OCI-LY1 (cell line): ENCODE results near the gene RRAS.

ENCODE experiments used
- EZH2 ChIP-seq: fragments of 200-600 bp; sonication (generic), shearing (Covaris generic); IDR thresholded peaks from 2 replicates; pipeline ENCODE4 v1.8.0; 2017; ENCODE audit warnings: borderline replicate concordance, mixed run types, mild to moderate bottlenecking, antibody characterized with exemption, low read length, moderate library complexity, mixed read lengths
- TF ChIP-seq, protein P1 (sequence below): fragments of 200-600 bp; sonication (generic), shearing (Covaris generic); IDR thresholded peaks from 2 replicates; pipeline ENCODE4 v1.5.1; 2017; ENCODE audit warnings: mild to moderate bottlenecking, antibody characterized with exemption, low read length, moderate library complexity, mixed read lengths

DNA sequence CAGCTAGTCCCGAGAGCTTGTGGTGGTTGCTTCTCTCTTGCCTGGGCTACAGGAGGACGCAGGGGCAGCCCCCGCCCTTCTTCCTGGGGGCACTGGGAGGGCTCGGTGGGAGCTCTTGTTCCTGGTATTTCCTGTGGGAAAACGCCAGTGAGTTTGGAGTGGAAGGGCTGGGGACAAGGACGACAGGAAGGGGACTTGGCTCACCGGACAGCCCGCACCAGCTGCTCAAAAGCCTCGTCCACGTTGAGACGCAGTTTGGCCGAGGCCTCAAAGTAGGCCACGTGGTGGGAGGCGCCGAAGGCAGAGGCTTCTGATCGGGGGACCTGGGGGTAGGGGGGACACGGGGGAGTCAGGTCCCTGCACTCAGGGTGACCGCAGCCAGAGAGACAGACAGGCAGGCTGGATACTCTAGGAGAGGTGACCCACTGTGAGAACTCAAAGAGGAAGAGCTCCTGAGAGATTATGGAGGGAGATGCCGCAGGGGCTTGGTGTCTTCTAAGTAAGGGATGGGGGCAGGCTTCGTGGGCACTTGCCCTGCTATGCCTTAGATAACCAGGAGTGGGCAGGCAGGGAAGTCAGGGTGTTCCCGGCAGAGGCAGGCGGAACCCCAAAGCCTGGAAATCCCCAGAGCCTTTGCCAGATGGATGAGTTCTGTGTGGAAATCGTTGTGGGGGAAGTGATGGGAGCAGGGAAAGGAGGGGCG lies 4.3 kb downstream of the RRAS start:
- TF ChIP-seq, protein P1, sequence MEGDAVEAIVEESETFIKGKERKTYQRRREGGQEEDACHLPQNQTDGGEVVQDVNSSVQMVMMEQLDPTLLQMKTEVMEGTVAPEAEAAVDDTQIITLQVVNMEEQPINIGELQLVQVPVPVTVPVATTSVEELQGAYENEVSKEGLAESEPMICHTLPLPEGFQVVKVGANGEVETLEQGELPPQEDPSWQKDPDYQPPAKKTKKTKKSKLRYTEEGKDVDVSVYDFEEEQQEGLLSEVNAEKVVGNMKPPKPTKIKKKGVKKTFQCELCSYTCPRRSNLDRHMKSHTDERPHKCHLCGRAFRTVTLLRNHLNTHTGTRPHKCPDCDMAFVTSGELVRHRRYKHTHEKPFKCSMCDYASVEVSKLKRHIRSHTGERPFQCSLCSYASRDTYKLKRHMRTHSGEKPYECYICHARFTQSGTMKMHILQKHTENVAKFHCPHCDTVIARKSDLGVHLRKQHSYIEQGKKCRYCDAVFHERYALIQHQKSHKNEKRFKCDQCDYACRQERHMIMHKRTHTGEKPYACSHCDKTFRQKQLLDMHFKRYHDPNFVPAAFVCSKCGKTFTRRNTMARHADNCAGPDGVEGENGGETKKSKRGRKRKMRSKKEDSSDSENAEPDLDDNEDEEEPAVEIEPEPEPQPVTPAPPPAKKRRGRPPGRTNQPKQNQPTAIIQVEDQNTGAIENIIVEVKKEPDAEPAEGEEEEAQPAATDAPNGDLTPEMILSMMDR = no peak
- no peak for TF ChIP-seq EZH2
